Adrenal gland (tissue), 12 donors: ENCODE measurements around the gene CNTN4. TPM values are rescaled to one million over a fixed set of nuclear protein-coding genes. Genes with fewer than 3 reads are reported as not detected.

ENCODE experiments used
- DNase-seq, 7 donors: peaks; one replicate each; pipeline ENCODE4 v3.0.0-alpha.2; 2019 to 2020
- H3K27ac ChIP-seq, 5 donors: fragments of 200-600 bp; sonication (generic) in 4 of 5; 1 replicate in 3 of 5; 2 replicates in 2 of 5; pipeline versions ENCODE4 v1.5.1 to v1.8.0; 2016 to 2020; ENCODE audit warnings: mild to moderate bottlenecking in 1 of 5
- H3K27me3 ChIP-seq: fragments of 200-600 bp; 2 replicates; pipeline ENCODE4 v1.8.0; 2021
- H3K36me3 ChIP-seq, 2 donors: fragments of 200-600 bp; replicated peaks in 1 of 2; 1 replicate in 1 of 2; 2 replicates in 1 of 2; pipeline versions ENCODE4 v1.5.1 to v1.8.0; 2018 to 2022
- H3K4me1 ChIP-seq, 2 donors: fragments of 200-600 bp; replicated peaks in 1 of 2; 1 replicate in 1 of 2; 2 replicates in 1 of 2; pipeline versions ENCODE4 v1.5.1 to v1.8.0; 2018 to 2021
- H3K4me3 ChIP-seq, 4 donors: fragments of 200-600 bp; sonication (generic) in 3 of 4; one replicate each; pipeline ENCODE4 v1.5.1; 2016 to 2018
- H3K9me3 ChIP-seq, 3 donors: fragments of 200-600 bp; sonication (generic) in 1 of 3; replicated peaks in 1 of 3; 1 replicate in 2 of 3; 2 replicates in 1 of 3; pipeline versions ENCODE4 v1.5.1 to v1.8.0; 2016 to 2021
- CTCF ChIP-seq, 6 experiments: fragments of 450-650 bp in 4 of 6; fragments of 200-600 bp in 2 of 6; sonication (generic) in 1 of 6; IDR thresholded peaks; 1 replicate in 5 of 6; 2 replicates in 1 of 6; pipeline versions ENCODE4 v1.5.1 to v1.8.0; 2016 to 2021; ENCODE audit warnings: antibody characterized with exemption in 6 of 6, mild to moderate bottlenecking in 2 of 6, moderate library complexity in 1 of 6
- POLR2A ChIP-seq, 2 donors: fragments of 450-650 bp; IDR thresholded peaks; one replicate each; pipeline ENCODE4 v1.6.1; 2017; ENCODE audit warnings: antibody characterized with exemption in 2 of 2, mild to moderate bottlenecking in 2 of 2, moderate library complexity in 1 of 2
- WGBS, 4 donors: extraction: QIAGEN DNeasy Blood & Tissue Kit in 2 of 4; methylation state at CpG; one replicate each; pipeline versions ENCODE4 v1.1.5 to v1.1.7; 2013 to 2017; 5-methylcytosine and 5-hydroxymethylcytosine counted together
- intact Hi-C, 2 donors: fragments of 100-400 bp; cut with DNase I; formaldehyde crosslinking; loops; one replicate each; pipeline versions ENCODE4 v1.14.1 to v1.15.0; 2022 to 2023
- polyA plus RNA-seq, 3 donors: library from polyadenylated mRNA; stranded (reverse); fragments of 200-250 nt in 2 of 3; fragments of 350-450 nt in 1 of 3; fragmentation: Illumina TruSeq in 1 of 3; extraction: RNeasy Lipid Tissue Mini Kit (QIAGEN cat#74804) in 1 of 3; gene quantifications; one replicate each; pipeline ENCODE4 v1.2.3, GENCODE V29; 2013 to 2014
- total RNA-seq, 9 donors: library from RNA; depleted of rRNA in 4 of 9; stranded (reverse); fragments of >200 nt in 4 of 9; fragments of 120-200 nt in 1 of 9; fragmentation: NEBNext Ultra II Directional in 1 of 9; extraction: Animal tissue kit (Norgen Biotek cat#: 25700) in 1 of 9; gene quantifications; one replicate each; pipeline versions ENCODE4 v1.1.0 to v1.2.4, GENCODE V29; 2013 to 2023
- donor health status: healthy with polysubstance abuse.
- donor health status: Bipolar disorder and iron deficiency.
- donor health status: DM: yes; HTN: yes; CAD: no.
- donor health status: DM: no; HTN: no; CAD: no.
- donor health status: DM: no; HTN: no; CAD: no.
- donor health status: DM: yes; HTN: yes; CAD: no.

CNTN4 gene
- total and polyA plus RNA-seq, 12 donors: 0.17 to 9.2 (median 1.6) TPM

GRCh38 chr3:2851361-2851760 lies 752.7 kb downstream of the CNTN4 start:
- 27 to 64% (median 57%) methylated on average over 3 of the region's 3 CpGs for WGBS, 4 donors
- H3K4me3 ChIP-seq: no peak overlapping the region
- H3K9me3 ChIP-seq: no peaks in the 10 kb centered on the region
- TF ChIP-seq CTCF (IDR thresholded peaks at IDR 0.05): no peak
- TF ChIP-seq POLR2A (IDR thresholded peaks at IDR 0.05): no peak
- H3K27ac ChIP-seq: no peak overlapping the region
- no peaks in the 10 kb centered on the region for H3K4me1 ChIP-seq
- no peak for DNase-seq
- no peaks in the 10 kb centered on the region for H3K27me3 ChIP-seq
- intact Hi-C loops: no loop called here
- H3K36me3 ChIP-seq: no peaks in the 10 kb centered on the region

- TF ChIP-seq CTCF (IDR thresholded peaks at IDR 0.05) (no peak), POLR2A (IDR thresholded peaks at IDR 0.05) (no peak)
- Histone ChIP-seq H3K4me1 (no peaks in the 10 kb centered on the region), H3K4me3 (no peak overlapping the region), H3K27ac (no peak overlapping the region), H3K27me3 (no peaks in the 10 kb centered on the region), H3K9me3 (no peaks in the 10 kb centered on the region), H3K36me3 (no peaks in the 10 kb centered on the region)
- intact Hi-C loops: no loop called here
- DNase-seq: no peak
- WGBS, 4 donors: 12 to 38% (median 25%) methylated on average over 1 of the region's 1 CpG
Observed at GRCh38 chr3:2851835-2852234, 753.2 kb downstream of the CNTN4 start.

GRCh38 chr3:2853651-2854050 lies 755.0 kb downstream of the CNTN4 start:
- H3K9me3 ChIP-seq: no peaks in the 10 kb centered on the region
- no peaks in the 10 kb centered on the region for H3K36me3 ChIP-seq
- 65 to 91% (median 68%) methylated on average over 5 of the region's 5 CpGs for WGBS, 4 donors
- H3K4me1 ChIP-seq: no peaks in the 10 kb centered on the region
- no peak overlapping the region for H3K4me3 ChIP-seq
- no peak for TF ChIP-seq POLR2A (IDR thresholded peaks at IDR 0.05)
- no peak for TF ChIP-seq CTCF (IDR thresholded peaks at IDR 0.05)
- no peaks in the 10 kb centered on the region for H3K27me3 ChIP-seq
- no peak overlapping the region for H3K27ac ChIP-seq
- DNase-seq: no peak
- intact Hi-C loops: no loop called here

GRCh38 chr3:2856138-2857133 lies 757.8 kb downstream of the CNTN4 start:
- WGBS, 4 donors: 45 to 47% (median 46%) methylated on average over 12 of the region's 12 CpGs
- H3K36me3 ChIP-seq: no peaks in the 10 kb centered on the region
- H3K4me1 ChIP-seq: no peaks in the 10 kb centered on the region
- intact Hi-C loops: no loop called here
- no peak for TF ChIP-seq POLR2A (IDR thresholded peaks at IDR 0.05)
- no peak for TF ChIP-seq CTCF (IDR thresholded peaks at IDR 0.05)
- DNase-seq: no peak
- no peaks in the 10 kb centered on the region for H3K9me3 ChIP-seq
- H3K27me3 ChIP-seq: no peaks in the 10 kb centered on the region
- H3K27ac ChIP-seq: no peak overlapping the region
- no peak overlapping the region for H3K4me3 ChIP-seq
